RPMI7951 (cell line): ENCODE results near the gene SEMA6A. TPM values are rescaled to one million over a fixed set of nuclear protein-coding genes. Genes with fewer than 3 reads are reported as not detected.

Source experiments
- DNase-seq: peaks from one replicate; pipeline ENCODE4 v3.0.0-alpha.2; 2012; ENCODE audit warnings: low read depth
- total RNA-seq: library from RNA; depleted of rRNA; stranded (reverse); fragments of >200 nt; shearing (Covaris generic); gene quantifications from 2 replicates; pipeline ENCODE4 v1.2.3, GENCODE V29; 2014; rRNA removed

SEMA6A gene, protein sequence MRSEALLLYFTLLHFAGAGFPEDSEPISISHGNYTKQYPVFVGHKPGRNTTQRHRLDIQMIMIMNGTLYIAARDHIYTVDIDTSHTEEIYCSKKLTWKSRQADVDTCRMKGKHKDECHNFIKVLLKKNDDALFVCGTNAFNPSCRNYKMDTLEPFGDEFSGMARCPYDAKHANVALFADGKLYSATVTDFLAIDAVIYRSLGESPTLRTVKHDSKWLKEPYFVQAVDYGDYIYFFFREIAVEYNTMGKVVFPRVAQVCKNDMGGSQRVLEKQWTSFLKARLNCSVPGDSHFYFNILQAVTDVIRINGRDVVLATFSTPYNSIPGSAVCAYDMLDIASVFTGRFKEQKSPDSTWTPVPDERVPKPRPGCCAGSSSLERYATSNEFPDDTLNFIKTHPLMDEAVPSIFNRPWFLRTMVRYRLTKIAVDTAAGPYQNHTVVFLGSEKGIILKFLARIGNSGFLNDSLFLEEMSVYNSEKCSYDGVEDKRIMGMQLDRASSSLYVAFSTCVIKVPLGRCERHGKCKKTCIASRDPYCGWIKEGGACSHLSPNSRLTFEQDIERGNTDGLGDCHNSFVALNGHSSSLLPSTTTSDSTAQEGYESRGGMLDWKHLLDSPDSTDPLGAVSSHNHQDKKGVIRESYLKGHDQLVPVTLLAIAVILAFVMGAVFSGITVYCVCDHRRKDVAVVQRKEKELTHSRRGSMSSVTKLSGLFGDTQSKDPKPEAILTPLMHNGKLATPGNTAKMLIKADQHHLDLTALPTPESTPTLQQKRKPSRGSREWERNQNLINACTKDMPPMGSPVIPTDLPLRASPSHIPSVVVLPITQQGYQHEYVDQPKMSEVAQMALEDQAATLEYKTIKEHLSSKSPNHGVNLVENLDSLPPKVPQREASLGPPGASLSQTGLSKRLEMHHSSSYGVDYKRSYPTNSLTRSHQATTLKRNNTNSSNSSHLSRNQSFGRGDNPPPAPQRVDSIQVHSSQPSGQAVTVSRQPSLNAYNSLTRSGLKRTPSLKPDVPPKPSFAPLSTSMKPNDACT
- 0.12 and 0.39 TPM in 2 replicates for total RNA-seq

DNA sequence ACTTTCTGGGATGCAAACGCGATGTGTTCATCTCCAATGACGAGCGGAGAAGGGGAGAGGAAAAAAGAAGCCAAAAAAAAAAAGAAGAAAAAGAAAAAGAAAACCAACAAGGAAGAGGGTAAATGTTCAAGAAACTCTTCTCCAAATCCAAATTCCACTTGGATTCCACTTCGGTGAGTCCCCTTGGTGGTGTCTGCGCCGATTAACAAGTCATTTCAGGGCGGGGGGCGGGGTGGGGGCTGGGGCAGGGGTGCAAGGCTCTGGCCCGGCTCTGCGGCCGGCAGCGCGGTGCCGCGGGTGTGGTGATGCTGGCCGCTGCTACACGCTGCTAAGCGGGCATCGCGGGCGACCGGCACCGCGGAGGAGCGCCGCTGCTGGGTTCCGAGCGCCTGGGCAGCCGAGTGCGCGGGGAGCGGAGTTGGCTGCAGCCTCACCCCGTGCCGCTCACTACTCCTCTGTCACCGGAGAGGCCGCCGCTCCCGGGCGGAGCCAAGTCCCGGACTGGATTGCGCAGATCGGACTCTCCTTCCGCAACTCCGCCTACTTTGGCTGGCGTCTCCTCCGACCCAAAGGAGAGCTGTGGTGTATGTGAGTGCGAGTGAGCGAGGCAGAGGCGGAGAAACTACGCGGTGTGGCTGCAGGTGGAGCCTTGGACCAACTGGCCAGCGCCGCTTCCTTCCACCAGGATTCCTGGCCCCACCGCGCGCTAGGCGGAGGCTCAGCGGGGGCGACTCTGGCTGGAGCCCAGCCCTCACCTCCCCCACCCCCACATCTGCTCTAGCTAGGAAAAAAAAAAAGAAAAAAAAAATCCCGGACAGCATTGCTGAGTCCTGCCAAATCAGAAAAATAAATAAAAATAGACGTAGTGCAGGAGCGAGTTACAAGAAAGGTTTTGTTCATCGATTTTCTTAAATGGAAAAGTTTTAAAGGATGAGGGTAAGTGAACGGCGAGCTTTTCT, at the start of gene SEMA6A:
TSS of gene SEMA6A (minus strand) at position 457 of the 959 bp plus-strand sequence. CDS start 69,879 bp downstream, outside the sequence.
- DNase-seq, result peak; percentile 72

DNA sequence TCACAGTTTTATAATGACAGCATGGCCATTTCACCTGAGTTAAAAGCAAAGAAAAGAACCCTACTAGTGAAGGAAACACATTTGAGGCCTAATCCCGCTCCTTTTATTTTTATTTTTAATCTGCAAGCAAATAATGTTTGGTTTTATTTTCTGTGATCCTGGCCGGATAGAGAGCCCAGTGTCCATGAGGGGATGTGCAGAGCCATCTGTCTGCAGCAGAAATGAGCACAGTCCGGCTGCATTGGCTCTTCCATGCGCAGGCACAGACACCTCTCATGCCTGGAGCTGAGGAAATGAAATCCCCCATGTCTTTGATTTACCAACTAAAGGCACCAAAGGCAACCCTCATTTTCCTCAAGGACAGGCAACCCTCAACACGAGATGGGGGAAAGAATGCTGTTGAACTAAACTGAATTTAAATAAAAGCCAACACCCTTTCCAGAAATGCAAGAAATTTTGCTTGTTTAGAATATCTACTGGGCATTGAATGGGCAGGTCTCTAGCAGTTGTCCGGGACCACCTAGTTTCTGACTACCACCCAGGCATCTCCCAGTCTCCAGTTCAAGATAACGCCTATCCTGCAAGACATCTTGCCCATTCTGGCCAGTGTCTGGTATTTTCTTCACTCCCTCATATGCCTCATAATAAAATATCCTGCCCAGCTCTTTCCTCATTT, 47.9 kb upstream of the SEMA6A start:
- no peak for DNase-seq

DNA sequence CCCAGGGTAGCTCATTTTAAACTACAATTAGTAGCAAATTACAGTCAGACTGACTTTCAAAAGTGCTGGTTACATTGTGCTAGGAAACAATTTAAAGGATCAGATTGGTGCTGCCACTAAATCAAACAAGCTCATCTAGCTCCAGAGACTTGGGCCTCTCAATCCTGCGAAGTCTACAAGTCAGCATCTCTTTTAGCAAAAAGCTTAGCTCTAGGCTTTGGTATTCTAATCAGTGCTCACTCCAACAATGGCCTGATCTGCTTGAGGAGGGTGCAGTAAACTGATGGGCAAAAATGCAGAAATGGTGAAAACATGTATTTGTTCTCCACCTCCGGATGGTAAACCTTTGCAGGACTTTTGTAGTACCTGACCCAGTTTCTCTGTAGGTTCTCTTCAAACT, 47.0 kb upstream of the SEMA6A start:
- DNase-seq, result no peak

DNA sequence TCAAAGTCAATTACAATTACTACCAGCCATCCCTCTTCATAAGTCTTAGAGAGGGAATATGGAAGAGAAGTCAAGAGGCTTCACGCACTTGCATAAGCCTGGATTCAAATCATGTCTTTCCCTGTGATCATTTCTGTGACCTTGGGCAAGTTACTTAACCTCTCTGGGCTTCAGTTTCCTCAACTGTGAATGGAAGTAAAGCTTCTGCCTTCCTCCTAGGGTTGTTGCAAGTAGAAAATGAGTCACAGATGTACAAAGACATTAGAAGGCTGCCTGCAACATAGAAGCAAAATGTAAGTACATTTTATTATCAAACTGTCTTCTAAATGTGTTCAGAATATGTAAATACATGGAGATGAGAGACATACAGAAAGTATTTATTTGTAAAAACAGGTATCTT, 42.3 kb upstream of the SEMA6A start:
- DNase-seq, result no peak

DNA sequence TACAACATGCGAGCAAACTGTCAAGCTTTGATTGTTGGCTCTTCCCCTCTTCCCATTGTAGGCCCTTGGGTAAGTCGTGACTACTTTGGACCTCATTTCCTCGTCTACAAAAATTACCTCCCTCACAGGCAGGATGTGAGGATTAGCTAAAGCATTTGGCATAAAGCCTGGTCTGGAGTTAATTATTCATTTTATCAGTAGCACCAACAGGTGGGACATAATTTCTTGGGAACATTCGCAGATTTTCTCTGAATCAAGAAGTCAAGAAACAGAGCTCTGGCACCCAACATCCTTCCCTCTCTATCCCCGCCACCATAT, 39.9 kb upstream of the SEMA6A start:
- no peak for DNase-seq

DNA sequence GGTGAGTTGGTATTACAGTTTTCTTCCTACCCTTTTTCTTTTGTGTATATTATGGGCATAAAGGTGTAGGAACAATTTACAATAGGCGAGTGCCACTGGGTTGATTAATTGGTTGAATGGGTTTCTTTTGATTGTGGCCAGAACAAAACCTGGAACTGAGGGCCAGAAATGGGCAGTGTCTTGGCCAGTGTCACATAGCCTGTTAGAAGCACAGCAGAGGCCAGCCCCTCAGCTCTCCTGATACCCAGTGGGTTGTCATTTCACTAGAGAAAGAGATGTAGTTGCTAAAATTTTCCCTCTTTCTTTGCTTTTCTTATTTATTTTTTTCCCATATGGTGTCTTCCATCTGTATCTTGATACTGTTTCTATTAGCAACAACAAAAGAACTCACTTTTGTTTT, 38.8 kb upstream of the SEMA6A start:
- no peak for DNase-seq

DNA sequence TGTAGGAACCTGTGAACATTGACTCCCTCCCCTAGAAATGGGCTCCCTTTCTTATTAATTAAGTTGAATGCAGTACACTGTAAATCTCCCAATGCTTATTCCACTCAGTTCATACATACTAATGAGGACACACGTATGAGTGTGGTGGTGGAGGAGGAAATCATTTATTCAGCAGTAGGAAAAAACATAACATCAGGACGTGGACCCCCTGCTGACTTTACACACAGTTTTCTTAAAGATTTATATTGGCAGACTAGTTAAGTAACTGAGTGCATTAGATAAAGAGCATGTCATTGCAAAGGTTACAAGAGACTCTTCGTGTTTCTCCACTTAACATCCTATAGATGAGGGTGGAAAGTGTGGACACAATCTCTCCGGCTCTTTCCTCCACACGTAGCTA, 37.8 kb upstream of the SEMA6A start:
- DNase-seq, result no peak

DNA sequence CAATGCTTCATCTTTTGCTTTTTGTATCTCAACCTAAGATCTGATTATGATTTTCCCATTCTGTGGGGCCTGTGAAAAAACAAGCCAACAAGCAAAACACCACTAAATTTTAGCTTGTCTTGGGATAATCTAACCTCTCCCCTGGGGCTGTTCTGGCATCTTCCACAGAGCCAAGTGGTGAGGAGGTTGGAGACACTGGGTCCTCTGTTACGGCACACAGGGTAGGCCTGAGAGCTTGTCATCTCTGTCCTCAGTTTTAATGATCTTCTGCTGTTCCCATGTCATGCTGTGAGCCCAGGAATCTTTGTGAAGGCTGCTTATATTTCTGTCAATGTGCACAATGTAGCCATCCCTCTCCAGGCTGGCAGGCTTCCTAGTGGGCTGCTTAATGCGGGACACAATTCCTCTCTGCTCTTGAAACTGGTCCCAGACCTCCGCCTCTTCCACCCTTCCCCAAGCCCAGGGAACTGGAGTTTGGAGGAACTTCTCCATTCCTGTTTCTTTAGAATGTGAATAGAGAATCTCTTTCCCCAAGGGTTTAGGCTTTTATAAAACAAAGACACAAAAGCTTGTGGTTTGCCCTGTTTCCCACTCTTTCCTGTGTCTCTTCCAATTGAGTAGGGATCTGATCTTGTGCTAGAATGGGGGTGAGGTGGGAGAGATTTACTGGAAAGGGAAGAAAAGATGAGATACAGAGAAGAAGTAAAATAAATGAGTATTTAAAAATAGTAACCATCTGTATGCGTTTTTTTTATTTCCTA, 30.9 kb upstream of the SEMA6A start:
- peak; percentile 2 for DNase-seq

DNA sequence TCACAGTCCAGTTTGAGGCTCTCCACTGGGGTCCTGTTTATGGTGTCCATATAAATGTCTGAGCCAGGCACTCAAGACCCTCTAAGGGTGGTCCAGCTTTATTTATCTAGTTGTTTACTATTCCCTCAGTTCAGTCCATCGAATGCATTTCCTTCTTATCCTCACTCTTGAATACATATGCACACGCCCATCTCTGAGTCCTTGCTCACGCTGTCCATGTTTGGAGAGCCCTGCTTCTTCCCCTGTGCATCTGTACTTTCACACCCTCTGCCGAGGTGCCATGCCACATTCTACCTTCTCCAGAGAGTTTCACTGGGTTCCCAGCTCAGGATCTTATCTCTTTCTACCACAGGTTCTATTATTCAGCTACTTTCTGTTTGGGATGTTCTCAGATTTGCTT, 30.2 kb upstream of the SEMA6A start:
- DNase-seq, result no peak

DNA sequence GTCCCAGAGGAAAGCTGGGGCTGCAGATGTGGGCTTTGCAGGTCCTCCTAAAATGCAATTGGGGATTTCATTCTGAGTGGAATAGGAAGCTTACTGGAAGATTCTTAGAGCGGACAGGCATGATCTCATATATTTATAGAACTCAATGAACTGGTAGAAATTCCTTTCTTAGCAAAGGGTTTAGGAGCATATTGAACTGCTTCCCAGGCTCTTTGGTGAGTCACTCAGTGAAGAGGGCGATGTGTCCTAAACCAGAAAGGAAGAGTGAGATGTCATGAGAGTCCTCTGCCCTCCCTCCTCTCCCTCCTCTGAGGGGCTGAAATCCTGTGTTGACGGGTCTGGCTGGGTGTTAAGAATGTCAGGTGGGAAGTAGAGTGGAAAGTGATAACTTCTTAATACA, 26.3 kb upstream of the SEMA6A start:
- DNase-seq, result no peak

DNA sequence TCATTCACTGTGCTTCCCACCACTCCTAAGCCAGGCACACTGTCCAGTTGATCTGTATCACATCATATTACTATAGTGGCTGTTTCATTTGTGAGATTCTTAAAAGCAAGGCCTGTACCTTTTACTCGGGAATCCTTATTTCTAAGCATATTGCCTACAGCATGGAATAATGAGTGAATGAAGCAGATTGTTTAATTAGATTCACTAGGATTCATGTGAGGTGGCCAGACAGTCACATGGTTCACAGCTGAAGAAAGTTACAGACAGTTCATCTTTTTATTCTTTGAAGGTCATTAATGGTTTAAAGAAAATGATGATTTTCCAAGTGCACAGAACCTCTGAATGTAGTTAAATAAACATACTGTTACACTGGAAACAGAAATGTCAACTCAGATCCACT, 24.3 kb upstream of the SEMA6A start:
- no peak for DNase-seq

DNA sequence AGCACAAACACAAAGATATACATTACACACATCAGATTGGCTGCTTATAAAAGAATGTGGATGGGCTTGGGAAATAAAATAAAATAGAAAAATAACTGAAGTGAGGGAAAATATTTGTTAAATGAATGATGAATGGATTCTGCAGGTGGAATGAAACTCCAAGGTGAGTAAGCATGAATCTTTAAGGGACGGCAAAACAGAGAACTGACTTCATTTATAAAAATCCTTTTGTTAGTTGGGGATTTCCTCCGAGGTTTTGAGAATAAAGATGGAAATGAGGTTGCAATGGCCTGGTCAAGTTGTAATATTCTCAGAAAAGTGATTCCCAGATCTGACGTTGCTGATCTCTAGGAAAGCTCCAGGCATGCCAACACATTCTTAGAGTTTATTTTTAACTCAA, 20.9 kb upstream of the SEMA6A start:
- no peak for DNase-seq

DNA sequence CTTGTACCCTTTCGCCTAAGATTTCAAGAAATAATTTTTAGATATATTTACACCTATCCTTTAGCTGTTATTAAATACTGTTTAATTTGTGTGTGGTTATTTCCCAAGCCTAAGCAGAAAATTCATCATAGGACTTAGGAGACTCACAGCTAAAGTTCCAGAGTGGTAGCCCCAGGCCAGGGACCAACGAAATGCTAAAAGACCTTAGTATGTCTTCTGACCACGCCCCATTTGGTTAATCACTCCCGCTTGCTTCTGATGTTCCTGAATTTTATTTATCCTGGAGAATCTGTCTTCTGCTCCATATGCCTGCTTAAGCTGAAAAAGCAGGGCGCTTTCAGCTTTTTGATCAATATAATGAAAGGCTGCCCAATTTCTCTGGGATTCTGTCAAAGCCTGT, 18.7 kb upstream of the SEMA6A start:
- DNase-seq, result no peak

DNA sequence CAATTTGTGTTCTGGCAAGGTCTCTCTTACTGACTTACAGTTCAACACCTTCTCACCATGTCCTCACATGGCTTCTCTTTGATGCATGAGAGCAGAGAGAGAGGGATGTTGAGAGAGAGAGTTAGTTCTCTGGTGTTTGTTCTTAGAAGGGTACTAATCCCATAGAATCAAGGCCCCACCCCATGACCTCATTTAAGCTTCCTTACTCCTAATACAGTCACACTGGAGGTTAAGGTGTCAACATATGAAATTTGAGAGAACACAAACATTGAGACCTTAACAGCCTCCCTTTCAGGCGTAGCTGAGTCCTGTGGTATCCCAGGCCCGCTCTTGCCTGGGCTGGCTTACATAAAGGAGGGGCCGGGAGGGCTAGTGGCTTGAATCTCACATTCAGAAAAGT, 10.6 kb upstream of the SEMA6A start:
- DNase-seq, result no peak

DNA sequence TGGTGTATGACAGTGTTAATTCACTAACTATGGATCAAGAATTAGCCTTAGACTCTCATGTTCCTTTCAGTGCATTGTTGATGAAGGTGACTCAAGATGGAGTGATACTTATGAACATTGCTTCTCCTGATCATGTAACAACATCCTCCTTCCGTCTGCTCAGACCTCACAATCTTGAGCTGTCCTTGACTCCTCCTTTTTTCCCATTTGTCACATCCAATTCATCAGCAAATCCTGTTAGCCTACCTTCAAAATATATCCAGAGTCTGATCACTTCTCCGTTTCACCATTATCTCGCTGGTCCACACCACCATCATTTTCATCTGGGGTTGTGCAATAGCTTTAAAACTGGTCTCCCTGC, 9.2 kb upstream of the SEMA6A start:
- DNase-seq, result no peak

DNA sequence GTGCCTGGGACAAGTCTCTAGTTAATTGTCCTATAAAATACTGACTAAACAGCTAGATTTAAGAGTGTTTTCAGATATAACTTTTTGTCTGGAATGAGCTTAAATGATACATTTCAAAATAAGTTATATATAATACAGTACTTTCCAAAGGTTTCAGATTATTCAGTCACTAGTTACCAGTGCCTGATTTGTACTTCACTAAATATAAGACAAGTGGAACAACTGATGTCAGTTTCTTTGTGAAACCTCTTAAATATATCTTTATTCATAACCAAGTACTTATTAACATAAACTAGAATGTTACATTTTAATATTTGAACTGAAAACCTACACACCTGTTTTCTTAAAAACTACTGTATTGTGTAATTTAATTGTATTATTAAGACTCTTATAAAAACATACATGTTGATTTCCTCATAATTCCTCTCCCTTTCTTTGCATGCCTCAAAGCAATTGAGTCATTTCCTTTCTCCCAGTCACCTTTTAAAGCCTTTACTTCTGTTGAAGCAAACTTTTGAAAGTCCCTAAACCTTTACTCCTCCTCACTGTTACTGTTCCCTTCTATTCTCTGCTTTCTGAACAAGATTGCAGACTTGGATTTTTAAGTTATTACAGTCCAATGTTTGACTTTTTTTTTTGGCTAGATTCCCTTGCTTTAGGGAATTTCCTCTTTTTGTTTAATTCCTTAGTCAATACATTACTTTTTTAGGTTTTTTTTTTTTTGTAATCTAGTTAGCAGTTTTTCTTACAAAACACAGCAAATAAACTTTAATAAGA, 8.7 kb upstream of the SEMA6A start:
- no peak for DNase-seq

DNA sequence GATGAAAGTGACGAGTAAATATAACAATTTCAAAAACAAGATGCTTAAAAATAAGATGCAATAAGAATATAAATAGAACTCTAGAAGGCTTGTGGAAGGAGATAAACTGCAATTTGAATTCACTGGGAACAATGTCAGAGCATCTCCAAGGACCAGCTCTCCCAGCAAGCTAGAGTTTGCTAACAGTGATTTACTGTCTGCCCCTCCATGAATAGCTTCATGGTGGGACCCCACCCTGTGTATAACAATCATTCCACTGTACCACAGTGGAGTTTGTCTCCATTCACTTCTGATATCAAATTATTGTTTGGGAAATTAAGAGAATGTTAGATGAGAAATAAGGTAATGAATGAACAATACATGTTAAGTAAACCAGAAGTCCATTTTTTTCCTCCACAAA, 7.3 kb upstream of the SEMA6A start:
- DNase-seq, result no peak

DNA sequence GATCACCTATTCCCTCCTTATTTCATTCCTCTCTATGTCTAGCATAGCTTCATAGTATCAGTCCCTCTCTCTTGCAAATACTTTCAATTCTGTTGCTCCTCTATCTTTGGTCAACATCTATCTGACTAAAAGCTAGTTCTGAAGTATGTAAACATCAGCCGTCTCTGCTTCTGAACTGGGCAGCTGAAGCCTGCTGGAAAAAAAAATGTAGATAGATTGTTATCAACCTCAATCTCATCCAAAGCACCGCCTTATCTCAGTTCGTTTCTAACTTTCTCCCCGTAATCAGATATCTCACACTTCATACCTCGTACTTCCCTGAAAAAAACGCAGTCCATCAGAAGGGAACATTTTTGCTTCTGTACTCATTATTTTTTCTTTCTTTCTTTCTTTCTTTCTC, 4.5 kb upstream of the SEMA6A start:
- DNase-seq, result no peak

DNA sequence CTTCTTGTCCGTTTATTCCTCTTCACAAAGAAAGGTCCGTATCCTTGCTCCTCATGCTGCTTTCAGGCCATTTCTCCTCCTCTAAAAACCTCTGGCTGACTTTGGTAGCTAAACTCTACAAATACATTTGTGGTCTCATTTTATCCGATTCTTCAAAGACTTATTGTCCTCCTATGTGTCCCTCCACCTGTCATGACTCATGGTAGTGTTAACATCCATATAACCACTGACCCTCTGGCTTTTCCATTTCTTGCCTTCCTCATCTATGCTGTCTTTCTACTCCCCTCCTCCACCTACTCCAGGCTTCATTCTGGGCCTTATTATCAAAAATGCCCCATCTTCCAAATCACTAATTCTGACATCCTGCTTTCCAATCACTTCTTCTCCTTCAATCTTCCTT, 4.1 kb upstream of the SEMA6A start:
- no peak for DNase-seq
